ES-I3 (cell line): ENCODE data around the gene SLC49A4.

Experiments used
- H3K36me3 ChIP-seq: 2 replicates; pipeline ENCODE4 v1.6.1; 2013; ENCODE audit warnings: mild to moderate bottlenecking, low read length, control low read depth, moderate library complexity; ENCODE audit not compliant: insufficient read depth
- H3K4me1 ChIP-seq: 2 replicates; pipeline ENCODE4 v1.6.1; 2013; ENCODE audit warnings: mild to moderate bottlenecking, control low read depth, low read length; ENCODE audit not compliant: insufficient read depth
- H3K9ac ChIP-seq: 2 replicates; pipeline ENCODE4 v1.6.1; 2013; ENCODE audit warnings: low read depth, mild to moderate bottlenecking, low read length, moderate library complexity
- H3K9me3 ChIP-seq: 2 replicates; pipeline ENCODE4 v1.6.1; 2013; ENCODE audit warnings: mild to moderate bottlenecking, low read length, moderate library complexity; ENCODE audit not compliant: control insufficient read depth, insufficient read depth

SLC49A4 gene

GRCh38 chr3:122892118-122892960 lies 97.5 kb downstream of the SLC49A4 start:
- Histone ChIP-seq H3K9me3 (no peaks in the 10 kb centered on the region), H3K9ac (no peak overlapping the region), H3K36me3 (no peaks in the 10 kb centered on the region), H3K4me1 (peaks cover 34% of the 10 kb centered on the region)

GRCh38 chr3:122893282-122893681 lies 98.4 kb downstream of the SLC49A4 start:
- no peaks in the 10 kb centered on the region for H3K36me3 ChIP-seq
- H3K4me1 ChIP-seq, result peaks cover 34% of the 10 kb centered on the region
- H3K9me3 ChIP-seq, result no peaks in the 10 kb centered on the region
- H3K9ac ChIP-seq, result no peak overlapping the region

- H3K9ac ChIP-seq, result peak overlapping the region; percentile 31; the same call in 1 of the 2 replicates
These were observed 99.1 kb downstream of the SLC49A4 start for GRCh38 chr3:122893754-122894668.

GRCh38 chr3:122898298-122898697 lies 103.4 kb downstream of the SLC49A4 start:
- H3K9me3 ChIP-seq, result no peaks in the 10 kb centered on the region
- H3K4me1 ChIP-seq, result peaks cover 9% of the 10 kb centered on the region
- H3K36me3 ChIP-seq, result no peaks in the 10 kb centered on the region
- H3K9ac ChIP-seq, result no peak overlapping the region

More at GRCh38 chr3:122893754-122894668, 99.1 kb downstream of the SLC49A4 start:
- Histone ChIP-seq H3K4me1 (peaks cover 34% of the 10 kb centered on the region), H3K36me3 (no peaks in the 10 kb centered on the region), H3K9me3 (no peaks in the 10 kb centered on the region)

- Histone ChIP-seq H3K4me1 (0 out of 2 replicates have a peak, but pooled peaks cover 3% of the 10 kb centered on the region), H3K9ac (no peak overlapping the region), H3K36me3 (no peaks in the 10 kb centered on the region), H3K9me3 (no peaks in the 10 kb centered on the region)
These were observed 107.5 kb downstream of the SLC49A4 start for GRCh38 chr3:122902326-122902725.

GRCh38 chr3:122903171-122903570 lies 108.3 kb downstream of the SLC49A4 start:
- Histone ChIP-seq H3K9me3 (no peaks in the 10 kb centered on the region), H3K36me3 (no peaks in the 10 kb centered on the region), H3K4me1 (0 out of 2 replicates have a peak, but pooled peaks cover 3% of the 10 kb centered on the region), H3K9ac (no peak overlapping the region)

- Histone ChIP-seq H3K4me1 (0 out of 2 replicates have a peak, but pooled peaks cover 2% of the 10 kb centered on the region), H3K36me3 (no peaks in the 10 kb centered on the region), H3K9me3 (no peaks in the 10 kb centered on the region), H3K9ac (no peak overlapping the region)
These were observed 112.6 kb downstream of the SLC49A4 start for GRCh38 chr3:122907471-122907870.

GRCh38 chr3:122908251-122908650 lies 113.4 kb downstream of the SLC49A4 start:
- no peaks in the 10 kb centered on the region for H3K4me1 ChIP-seq
- H3K9ac ChIP-seq, result no peak overlapping the region
- H3K9me3 ChIP-seq, result no peaks in the 10 kb centered on the region
- no peaks in the 10 kb centered on the region for H3K36me3 ChIP-seq

GRCh38 chr3:122911901-122912300 lies 117.0 kb downstream of the SLC49A4 start:
- H3K4me1 ChIP-seq, result no peaks in the 10 kb centered on the region
- no peak overlapping the region for H3K9ac ChIP-seq
- no peaks in the 10 kb centered on the region for H3K36me3 ChIP-seq
- no peaks in the 10 kb centered on the region for H3K9me3 ChIP-seq

GRCh38 chr3:122912772-122913538 lies 118.1 kb downstream of the SLC49A4 start:
- Histone ChIP-seq H3K9ac (no peak overlapping the region), H3K4me1 (no peaks in the 10 kb centered on the region), H3K9me3 (no peaks in the 10 kb centered on the region), H3K36me3 (no peaks in the 10 kb centered on the region)

GRCh38 chr3:122913539-122914100 lies 118.8 kb downstream of the SLC49A4 start:
- H3K36me3 ChIP-seq, result no peaks in the 10 kb centered on the region

GRCh38 chr3:122915300-122916055 lies 120.6 kb downstream of the SLC49A4 start:
- Histone ChIP-seq H3K9me3 (no peaks in the 10 kb centered on the region), H3K4me1 (no peaks in the 10 kb centered on the region), H3K36me3 (no peaks in the 10 kb centered on the region), H3K9ac (no peak overlapping the region)

More at GRCh38 chr3:122913539-122914100, 118.8 kb downstream of the SLC49A4 start:
- Histone ChIP-seq H3K4me1 (no peaks in the 10 kb centered on the region), H3K9me3 (no peaks in the 10 kb centered on the region), H3K9ac (no peak overlapping the region)

- H3K9ac ChIP-seq, result no peak overlapping the region
- no peaks in the 10 kb centered on the region for H3K4me1 ChIP-seq
- H3K9me3 ChIP-seq, result no peaks in the 10 kb centered on the region
- no peaks in the 10 kb centered on the region for H3K36me3 ChIP-seq
These were observed 121.2 kb downstream of the SLC49A4 start for GRCh38 chr3:122916084-122916483.
